HepG2 (cell line): Measurements from ENCODE around the gene ZGRF1. TPM values are rescaled to one million over a fixed set of nuclear protein-coding genes. Genes with fewer than 3 reads are reported as not detected.

Source experiments
- ATAC-seq: fragments of 200-7000 bp; cut with Tn5 transposase; 3 replicates; pipeline ENCODE4 v1.9.1; 2020; ENCODE audit warnings: mild to moderate bottlenecking, moderate library complexity
- BruUV-seq: library from RNA; stranded (reverse); fragments of 400-500 nt; replicated peaks from 2 replicates; lab custom pipeline; 2021; lab: Mats Ljungman, UMichigan
- CTCF ChIA-PET: fragments of 300-600 bp; formaldehyde crosslinking; extraction: SDS; loops from one replicate; lab custom pipeline; 2021; ENCODE audit warnings: low total read pairs, inconsistent platforms, low intra/inter-chr PET ratio; lab: Yijun Ruan, JAX
- POLR2A ChIA-PET: fragments of 350-600 bp; sonication (Branson Sonifier 250); formaldehyde crosslinking; loops from one replicate; lab custom pipeline; 2020; ENCODE audit warnings: antibody characterized with exemption, inconsistent platforms; lab: Yijun Ruan, JAX
- DNase-seq: peaks from one replicate; pipeline ENCODE4 v3.0.0-alpha.2; 2015; ENCODE audit warnings: low spot score
- FAIRE-seq: peaks from 3 replicates; lab custom pipeline; 2011; peaks lifted over from hg19 to GRCh38; lab: Jason Lieb, UNC
- H2AFZ ChIP-seq: one replicate; pipeline ENCODE4 v1.6.1; 2011; ENCODE audit warnings: low read length, inconsistent platforms
- H3K27ac ChIP-seq: fragments of 300-600 bp; 3 replicates; pipeline ENCODE4 v1.8.0; 2011; ENCODE audit warnings: mixed run types, mild to moderate bottlenecking, mixed read lengths, low read length, inconsistent platforms; ENCODE audit not compliant: insufficient read depth; ENCODE audit errors: extremely low read length
- H3K27me3 ChIP-seq, 2 experiments: fragments of 200-600 bp in 1 of 2; 2 replicates in 1 of 2; 3 replicates in 1 of 2; pipeline versions ENCODE4 v1.6.0 to v1.8.0; 2011; ENCODE audit warnings: low read length in 2 of 2, mild to moderate bottlenecking in 2 of 2, moderate library complexity in 2 of 2, inconsistent platforms in 1 of 2; ENCODE audit not compliant: insufficient read depth in 2 of 2, control insufficient read depth in 1 of 2
- H3K36me3 ChIP-seq, 2 experiments: fragments of 200-600 bp in 1 of 2; replicated peaks in 1 of 2; 2 replicates in 1 of 2; 3 replicates in 1 of 2; pipeline versions ENCODE4 v1.5.1 to v1.8.0; 2011; ENCODE audit warnings: low read length in 2 of 2, inconsistent platforms in 1 of 2; ENCODE audit not compliant: insufficient read depth in 2 of 2, control insufficient read depth in 1 of 2
- H3K4me1 ChIP-seq: 2 replicates; pipeline ENCODE4 v1.5.1; 2012; ENCODE audit warnings: low read length, inconsistent platforms; ENCODE audit not compliant: insufficient read depth
- H3K4me2 ChIP-seq: 2 replicates; pipeline ENCODE4 v1.6.0; 2011; ENCODE audit warnings: low read depth, low read length, inconsistent platforms
- H3K4me3 ChIP-seq, 3 experiments: fragments of 200-600 bp in 1 of 3; sonication (generic), shearing (Covaris generic) in 1 of 3; replicated peaks in 1 of 3; 2 replicates each; pipeline ENCODE4 v1.5.1; 2011 to 2016; ENCODE audit warnings: low read length in 3 of 3, inconsistent platforms in 2 of 3, low read depth in 2 of 3, mild to moderate bottlenecking in 2 of 3, control low read depth in 1 of 3, mixed read lengths in 1 of 3; ENCODE audit not compliant: insufficient read depth in 1 of 3
- H3K79me2 ChIP-seq: one replicate; pipeline ENCODE4 v1.6.1; 2011; ENCODE audit warnings: low read length, inconsistent platforms; ENCODE audit not compliant: insufficient read depth
- H3K9ac ChIP-seq: 2 replicates; pipeline ENCODE4 v1.6.0; 2011; ENCODE audit warnings: mild to moderate bottlenecking, low read depth, low read length, inconsistent platforms; ENCODE audit not compliant: insufficient read depth
- H3K9me3 ChIP-seq: 2 replicates; pipeline ENCODE4 v1.5.1; 2012; ENCODE audit warnings: mild to moderate bottlenecking, low read length
- H4K20me1 ChIP-seq: 2 replicates; pipeline ENCODE4 v1.6.0; 2011; ENCODE audit warnings: inconsistent platforms, mild to moderate bottlenecking, low read length, moderate library complexity; ENCODE audit not compliant: insufficient read depth
- AGO2 ChIP-seq: fragments of 200-400 bp; formaldehyde crosslinking; optimal IDR thresholded peaks from 2 replicates; pipeline ENCODE3; 2017; ENCODE audit warnings: mild to moderate bottlenecking, low read depth, low read length, moderate library complexity
- CENPX ChIP-seq: sonication (generic); formaldehyde crosslinking; IDR thresholded peaks from 2 replicates; pipeline ENCODE4 v1.9.0; 2021; ENCODE audit warnings: mild to moderate bottlenecking, missing genetic modification reagents, moderate library complexity
- GATAD1 ChIP-seq: IDR thresholded peaks from 2 replicates; pipeline ENCODE4 v1.6.1; 2016; ENCODE audit warnings: missing genetic modification reagents, missing compliant biosample characterization
- NR2F2 ChIP-seq: IDR thresholded peaks from 2 replicates; pipeline ENCODE4 v1.6.1; 2012; ENCODE audit warnings: low read depth, inconsistent platforms, borderline replicate concordance
- PREB ChIP-seq: sonication (generic); formaldehyde crosslinking; IDR thresholded peaks from 2 replicates; pipeline ENCODE4 v1.4.0; 2020; ENCODE audit warnings: missing genetic modification reagents
- XRCC5 ChIP-seq: fragments of 200-400 bp; formaldehyde crosslinking; optimal IDR thresholded peaks from 2 replicates; pipeline ENCODE3; 2017; ENCODE audit warnings: mild to moderate bottlenecking, low read length
- ZNF24 ChIP-seq: fragments of 450-650 bp; IDR thresholded peaks from 2 replicates; pipeline ENCODE4 v1.6.1; 2017; ENCODE audit warnings: antibody characterized with exemption, mild to moderate bottlenecking
- ZNF446 ChIP-seq: sonication (generic); formaldehyde crosslinking; IDR thresholded peaks from 2 replicates; pipeline ENCODE4 v1.5.0; 2020; ENCODE audit warnings: mild to moderate bottlenecking, missing genetic modification reagents
- ZNF546 ChIP-seq: sonication (generic); formaldehyde crosslinking; conservative IDR thresholded peaks from 2 replicates; pipeline ENCODE4 v1.8.1; 2023; ENCODE audit warnings: mild to moderate bottlenecking, missing genetic modification reagents
- ZNF556 ChIP-seq: sonication (generic); formaldehyde crosslinking; IDR thresholded peaks from 2 replicates; pipeline ENCODE4 v1.4.0; 2020; ENCODE audit warnings: mild to moderate bottlenecking, missing genetic modification reagents, borderline replicate concordance
- ZNF597 ChIP-seq: sonication (generic); formaldehyde crosslinking; IDR thresholded peaks from 2 replicates; pipeline ENCODE4 v1.5.0; 2020; ENCODE audit warnings: missing genetic modification reagents
- WGBS: methylation state at CpG from one replicate; pipeline ENCODE4 v1.1.6; 2017; ENCODE audit warnings: low lambda C conversion rate; 5-methylcytosine and 5-hydroxymethylcytosine counted together
- in situ Hi-C: cut with HindIII; loops from 2 replicates; pipeline ENCODE4 v1.10.0; 2017; ENCODE audit warnings: low pct_unique_long_range_greater_than_20kb; ENCODE audit not compliant: extremely low pct_ligation_motif_present
- intact Hi-C: fragments of 100-400 bp; cut with micrococcal nuclease; formaldehyde crosslinking; loops from one replicate; pipeline ENCODE4 v1.10.0; 2022; ENCODE audit not compliant: unreplicated experiment
- polyA plus RNA-seq, 8 experiments: library from polyadenylated mRNA; depleted of rRNA in 3 of 8; stranded (reverse) in 7 of 8; unstranded in 1 of 8; fragments of >200 nt; fragmentation: Illumina TruSeq in 4 of 8; extraction: Trizol in 4 of 8; gene quantifications; 2 replicates each; pipeline versions ENCODE4 v1.2.1 to v1.2.3, GENCODE V29; 2011 to 2016; ENCODE audit warnings: low read depth in 4 of 8, missing spikeins in 1 of 8, mixed read lengths in 1 of 8; ENCODE audit not compliant: insufficient read depth in 1 of 8
- total RNA-seq, 5 experiments: library from RNA; depleted of rRNA; stranded (reverse); fragments of >200 nt; fragmentation: Illumina TruSeq; extraction: Trizol; gene quantifications; 2 replicates each; pipeline ENCODE4 v1.2.3, GENCODE V29; 2016; ENCODE audit warnings: low read depth in 1 of 5

The ZGRF1 gene
- total and polyA plus RNA-seq, 2 of the 13 experiments (the other 11 are each of a cell fraction or from before 2014, with no cell fraction given), result 8.6 to 15.9 TPM

GRCh38 chr4:112642526-112642925 is 5.8 kb upstream of the ZGRF1 start:
- in situ Hi-C loops, result no loop called here
- ATAC-seq (no peak), FAIRE-seq (no peak), DNase-seq (no peak)
- CTCF ChIA-PET, result no interaction called here
- no peak for TF ChIP-seq ZNF446
- no peak for TF ChIP-seq XRCC5
- no peak for TF ChIP-seq CENPX (CRISPR knock-in tag)
- no peak for TF ChIP-seq ZNF24
- TF ChIP-seq NR2F2, result no peak
- TF ChIP-seq ZNF546 (CRISPR knock-in tag), result no peak
- no peak for TF ChIP-seq AGO2
- TF ChIP-seq ZNF556 (CRISPR knock-in tag), result no peak
- TF ChIP-seq PREB (CRISPR knock-in tag), result no peak
- no peak for TF ChIP-seq GATAD1 (CRISPR knock-in tag)
- TF ChIP-seq ZNF597 (CRISPR knock-in tag), result no peak
- POLR2A ChIA-PET, result no interaction called here
- BruUV-seq, result no TSS peak
- Histone ChIP-seq H3K4me3 (no peak overlapping the region), H3K4me2 (no peak overlapping the region), H3K79me2 (peaks cover 11% of the 10 kb centered on the region), H3K9ac (no peak overlapping the region), H4K20me1 (no peaks in the 10 kb centered on the region), H3K27ac (no peak overlapping the region), H3K27me3 (no peaks in the 10 kb centered on the region; a peak in 1 of 5 replicates), H3K4me1 (peaks cover 10% of the 10 kb centered on the region), H2AFZ (no peak overlapping the region), H3K9me3 (no peaks in the 10 kb centered on the region), H3K36me3 (peaks cover 4 to 18% of the 10 kb centered on the region in 2 experiments; a peak in 4 of 5 replicates)
- intact Hi-C loops, result no loop called here
- WGBS, result 95% methylated on average over 2 of the region's 2 CpGs
